ENCODE data around the gene AUTS2.

DNA sequence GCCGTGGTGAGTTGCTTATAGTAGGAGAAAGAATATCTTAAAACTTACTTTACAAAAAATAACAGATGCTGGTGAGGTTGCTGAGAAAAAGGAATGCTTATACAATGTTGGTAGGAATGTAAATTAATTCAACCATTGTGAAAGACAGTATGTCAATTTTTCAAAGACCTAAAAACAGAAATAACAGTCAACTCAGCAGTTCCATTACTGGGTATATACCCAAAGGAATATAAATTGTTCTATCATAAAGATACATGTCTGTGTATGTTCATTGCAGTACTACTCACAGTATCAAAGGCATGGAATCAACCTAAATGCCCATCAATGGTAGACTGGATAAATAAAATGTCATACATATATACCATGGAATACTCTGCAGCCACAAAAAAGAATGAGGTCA lies 420.4 kb downstream of the AUTS2 start:
- TF ChIP-seq, protein P1, sequence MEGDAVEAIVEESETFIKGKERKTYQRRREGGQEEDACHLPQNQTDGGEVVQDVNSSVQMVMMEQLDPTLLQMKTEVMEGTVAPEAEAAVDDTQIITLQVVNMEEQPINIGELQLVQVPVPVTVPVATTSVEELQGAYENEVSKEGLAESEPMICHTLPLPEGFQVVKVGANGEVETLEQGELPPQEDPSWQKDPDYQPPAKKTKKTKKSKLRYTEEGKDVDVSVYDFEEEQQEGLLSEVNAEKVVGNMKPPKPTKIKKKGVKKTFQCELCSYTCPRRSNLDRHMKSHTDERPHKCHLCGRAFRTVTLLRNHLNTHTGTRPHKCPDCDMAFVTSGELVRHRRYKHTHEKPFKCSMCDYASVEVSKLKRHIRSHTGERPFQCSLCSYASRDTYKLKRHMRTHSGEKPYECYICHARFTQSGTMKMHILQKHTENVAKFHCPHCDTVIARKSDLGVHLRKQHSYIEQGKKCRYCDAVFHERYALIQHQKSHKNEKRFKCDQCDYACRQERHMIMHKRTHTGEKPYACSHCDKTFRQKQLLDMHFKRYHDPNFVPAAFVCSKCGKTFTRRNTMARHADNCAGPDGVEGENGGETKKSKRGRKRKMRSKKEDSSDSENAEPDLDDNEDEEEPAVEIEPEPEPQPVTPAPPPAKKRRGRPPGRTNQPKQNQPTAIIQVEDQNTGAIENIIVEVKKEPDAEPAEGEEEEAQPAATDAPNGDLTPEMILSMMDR (conservative IDR thresholded peaks at IDR 0.05 in 1 of 2, IDR thresholded peaks at IDR 0.05 in 1 of 2; ENCODE audit: low read depth in 1 of 2, low read length in 2 of 2): no peak
- TF ChIP-seq EZH2 (IDR thresholded peaks at IDR 0.05; ENCODE audit: low read length, missing control alignments): no peak
